Measurements from ENCODE around the gene DAPK2. TPM values are rescaled to one million over a fixed set of nuclear protein-coding genes. Genes with fewer than 3 reads are reported as not detected.
A peak's percentile ranks its signal among the peaks of the same experiment; 100 is the strongest.

The DAPK2 gene
- total RNA-seq, 1 experiment from 2014 or later = 1.4 TPM

- TF ChIP-seq EZH2phosphoT487 (IDR thresholded peaks at IDR 0.05; ENCODE audit: borderline replicate concordance, low read length) (no peak), EZH2 (IDR thresholded peaks at IDR 0.05; ENCODE audit: low read length, unreplicated experiment) (no peak), CTCF (conservative IDR thresholded peaks at IDR 0.05; ENCODE audit: low read depth, low read length) (no peak)
- ChIA-PET POLR2A (ENCODE audit: unreplicated experiment) (no interaction called here), CTCF (no interaction called here)
- Histone ChIP-seq H3K27ac (ENCODE audit: low read length) (no peak overlapping the region), H3K36me3 (ENCODE audit: low read depth, low read length) (no peaks in the 10 kb centered on the region), H3K9ac (ENCODE audit: low read length) (no peak overlapping the region), H3K9me3 (ENCODE audit: low read length) (no peaks in the 10 kb centered on the region), H3K27me3 (ENCODE audit: low read length) (no peaks in the 10 kb centered on the region), H3K4me2 (ENCODE audit: low read length) (no peak overlapping the region), H3K4me3 (ENCODE audit: low read length) (no peak overlapping the region), H2AFZ (ENCODE audit: low read length) (no peak overlapping the region), H3K9me2 (replicated peaks; ENCODE audit: low read length) (no peaks in the 10 kb centered on the region), H3K4me1 (ENCODE audit: insufficient read depth, low read length) (peaks cover 10% of the 10 kb centered on the region; the same call in 1 of the 2 replicates), H3F3A (ENCODE audit: low read length, unreplicated experiment) (no peaks in the 10 kb centered on the region), H4K20me1 (ENCODE audit: low read length) (no peaks in the 10 kb centered on the region), H3K79me2 (ENCODE audit: low read length) (no peaks in the 10 kb centered on the region)
- no TSS peak for BruUV-seq (replicated peaks)
- intact Hi-C loops (cut with micrococcal nuclease) = loop anchor here (5.0 kb wide), 1 partner anchor 97 kb away; no protein-coding TSS in a partner anchor
- DNase-seq (no peak), ATAC-seq (no peak)
Observed at GRCh38 chr15:64048781-64049460, 2.6 kb upstream of the DAPK2 start.

- peaks cover 10% of the 10 kb centered on the region; the same call in 1 of the 2 replicates for H3K4me1 ChIP-seq (ENCODE audit: insufficient read depth, low read length)
- ChIA-PET POLR2A (ENCODE audit: unreplicated experiment) (interaction anchor here (0.6 kb wide), 1 partner anchor 99 kb away, joined by 4 read pairs; no protein-coding TSS in a partner anchor), CTCF (interaction anchor here (0.6 kb wide), 1 partner anchor 196 kb away, joined by 3 read pairs; no protein-coding TSS in a partner anchor)
- intact Hi-C loops (cut with micrococcal nuclease) = loop anchor here (5.0 kb wide), 1 partner anchor 94 kb away; no protein-coding TSS in a partner anchor
- ATAC-seq (peak; percentile 54), DNase-seq (no peak)
- H4K20me1 ChIP-seq (ENCODE audit: low read length) = no peaks in the 10 kb centered on the region
- peak overlapping the region; percentile 20; the same call in 1 of the 2 replicates for H3K9ac ChIP-seq (ENCODE audit: low read length)
- no peaks in the 10 kb centered on the region for H3K9me3 ChIP-seq (ENCODE audit: low read length)
- no TSS peak for BruUV-seq (replicated peaks)
- TF ChIP-seq EZH2 (IDR thresholded peaks at IDR 0.05; ENCODE audit: low read length, unreplicated experiment) = no peak
- no peak for TF ChIP-seq EZH2phosphoT487 (IDR thresholded peaks at IDR 0.05; ENCODE audit: borderline replicate concordance, low read length)
- no peak for TF ChIP-seq CTCF (conservative IDR thresholded peaks at IDR 0.05; ENCODE audit: low read depth, low read length)
- H3K36me3 ChIP-seq (ENCODE audit: low read depth, low read length) = no peaks in the 10 kb centered on the region
- no peaks in the 10 kb centered on the region for H3K27me3 ChIP-seq (ENCODE audit: low read length)
- H3K27ac ChIP-seq (ENCODE audit: low read length) = no peak overlapping the region
- H3K79me2 ChIP-seq (ENCODE audit: low read length) = no peaks in the 10 kb centered on the region
- no peaks in the 10 kb centered on the region for H3K9me2 ChIP-seq (replicated peaks; ENCODE audit: low read length)
- H3K4me2 ChIP-seq (ENCODE audit: low read length) = peak overlapping the region; percentile 80
- H2AFZ ChIP-seq (ENCODE audit: low read length) = peak overlapping the region; percentile 57; the same call in 1 of the 2 replicates
- no peaks in the 10 kb centered on the region for H3F3A ChIP-seq (ENCODE audit: low read length, unreplicated experiment)
- peak overlapping the region; percentile 63; the same call in 1 of the 2 replicates for H3K4me3 ChIP-seq (ENCODE audit: low read length)
Observed at GRCh38 chr15:64045774-64046420, 388 bp downstream of the DAPK2 start.
